GM23338 (cell line): ENCODE results near the gene TTC21B.

Experiments used
- CTCF ChIP-seq, 2 experiments: fragments of 200-600 bp in 1 of 2; sonication (generic) in 1 of 2; conservative IDR thresholded peaks; 2 replicates each; pipeline versions ENCODE4 v1.5.1 to v1.6.1; 2016 to 2017; ENCODE audit warnings: antibody characterized with exemption in 2 of 2, low read depth in 2 of 2, mild to moderate bottlenecking in 2 of 2, moderate library complexity in 1 of 2
- EZH2 ChIP-seq: fragments of 200-600 bp; sonication (generic); IDR thresholded peaks from one replicate; pipeline ENCODE4 v1.8.0; 2017; ENCODE audit warnings: antibody characterized with exemption, mild to moderate bottlenecking, low read depth; ENCODE audit not compliant: unreplicated experiment
- EZH2phosphoT487 ChIP-seq: fragments of 200-600 bp; sonication (generic); IDR thresholded peaks from one replicate; pipeline ENCODE4 v1.8.1; 2018; ENCODE audit warnings: antibody characterized with exemption; ENCODE audit not compliant: unreplicated experiment
- JUNB ChIP-seq: IDR thresholded peaks from one replicate; pipeline ENCODE4 v1.6.1; 2016; ENCODE audit warnings: antibody characterized with exemption; ENCODE audit not compliant: unreplicated experiment
- NANOG ChIP-seq: IDR thresholded peaks from 2 replicates; pipeline ENCODE4 v1.6.1; 2016; ENCODE audit warnings: antibody characterized with exemption, borderline replicate concordance
- POLR2AphosphoS5 ChIP-seq: IDR thresholded peaks from 2 replicates; pipeline ENCODE4 v1.6.1; 2016; ENCODE audit warnings: antibody characterized with exemption, low read depth
- REST ChIP-seq: IDR thresholded peaks from one replicate; pipeline ENCODE4 v1.6.1; 2018; ENCODE audit warnings: antibody characterized with exemption; ENCODE audit not compliant: unreplicated experiment
- TF ChIP-seq, protein P1 (sequence below): IDR thresholded peaks from 2 replicates; pipeline ENCODE4 v1.6.1; 2016; ENCODE audit warnings: antibody characterized with exemption
- TF ChIP-seq, protein P2 (sequence below): fragments of 250-450 bp; sonication (Bioruptor Pico); IDR thresholded peaks from 2 replicates; pipeline ENCODE4 v1.5.0; 2020; ENCODE audit warnings: mild to moderate bottlenecking, moderate library complexity

DNA sequence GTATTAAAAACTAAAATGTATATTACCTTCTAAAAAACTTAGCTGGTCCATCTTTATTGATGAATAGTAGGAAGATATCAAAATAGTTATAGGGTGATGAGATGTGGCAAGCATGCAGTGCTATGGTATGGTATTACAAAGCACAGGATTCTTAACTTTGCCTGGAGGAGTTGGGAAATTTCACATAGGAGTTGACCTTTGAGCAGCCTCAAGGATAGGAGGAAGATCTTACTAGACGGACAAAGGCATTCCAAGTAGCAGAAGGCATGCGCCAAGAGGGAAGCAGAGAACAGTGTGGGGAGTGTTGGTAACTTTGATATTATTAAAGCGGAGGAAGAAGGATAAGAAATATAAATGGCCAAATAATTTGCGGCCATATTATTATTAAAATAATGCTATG is 60.0 kb downstream of the TTC21B start:
- no peak for TF ChIP-seq EZH2phosphoT487
- no peak for TF ChIP-seq CTCF (conservative IDR thresholded peaks at IDR 0.05; ENCODE audit: low read depth in 2 of 2)
- TF ChIP-seq EZH2: no peak
- TF ChIP-seq JUNB: no peak
- TF ChIP-seq, protein P1, sequence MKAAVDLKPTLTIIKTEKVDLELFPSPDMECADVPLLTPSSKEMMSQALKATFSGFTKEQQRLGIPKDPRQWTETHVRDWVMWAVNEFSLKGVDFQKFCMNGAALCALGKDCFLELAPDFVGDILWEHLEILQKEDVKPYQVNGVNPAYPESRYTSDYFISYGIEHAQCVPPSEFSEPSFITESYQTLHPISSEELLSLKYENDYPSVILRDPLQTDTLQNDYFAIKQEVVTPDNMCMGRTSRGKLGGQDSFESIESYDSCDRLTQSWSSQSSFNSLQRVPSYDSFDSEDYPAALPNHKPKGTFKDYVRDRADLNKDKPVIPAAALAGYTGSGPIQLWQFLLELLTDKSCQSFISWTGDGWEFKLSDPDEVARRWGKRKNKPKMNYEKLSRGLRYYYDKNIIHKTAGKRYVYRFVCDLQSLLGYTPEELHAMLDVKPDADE: no peak
- TF ChIP-seq REST: no peak
- TF ChIP-seq POLR2AphosphoS5: no peak
- TF ChIP-seq, protein P2, sequence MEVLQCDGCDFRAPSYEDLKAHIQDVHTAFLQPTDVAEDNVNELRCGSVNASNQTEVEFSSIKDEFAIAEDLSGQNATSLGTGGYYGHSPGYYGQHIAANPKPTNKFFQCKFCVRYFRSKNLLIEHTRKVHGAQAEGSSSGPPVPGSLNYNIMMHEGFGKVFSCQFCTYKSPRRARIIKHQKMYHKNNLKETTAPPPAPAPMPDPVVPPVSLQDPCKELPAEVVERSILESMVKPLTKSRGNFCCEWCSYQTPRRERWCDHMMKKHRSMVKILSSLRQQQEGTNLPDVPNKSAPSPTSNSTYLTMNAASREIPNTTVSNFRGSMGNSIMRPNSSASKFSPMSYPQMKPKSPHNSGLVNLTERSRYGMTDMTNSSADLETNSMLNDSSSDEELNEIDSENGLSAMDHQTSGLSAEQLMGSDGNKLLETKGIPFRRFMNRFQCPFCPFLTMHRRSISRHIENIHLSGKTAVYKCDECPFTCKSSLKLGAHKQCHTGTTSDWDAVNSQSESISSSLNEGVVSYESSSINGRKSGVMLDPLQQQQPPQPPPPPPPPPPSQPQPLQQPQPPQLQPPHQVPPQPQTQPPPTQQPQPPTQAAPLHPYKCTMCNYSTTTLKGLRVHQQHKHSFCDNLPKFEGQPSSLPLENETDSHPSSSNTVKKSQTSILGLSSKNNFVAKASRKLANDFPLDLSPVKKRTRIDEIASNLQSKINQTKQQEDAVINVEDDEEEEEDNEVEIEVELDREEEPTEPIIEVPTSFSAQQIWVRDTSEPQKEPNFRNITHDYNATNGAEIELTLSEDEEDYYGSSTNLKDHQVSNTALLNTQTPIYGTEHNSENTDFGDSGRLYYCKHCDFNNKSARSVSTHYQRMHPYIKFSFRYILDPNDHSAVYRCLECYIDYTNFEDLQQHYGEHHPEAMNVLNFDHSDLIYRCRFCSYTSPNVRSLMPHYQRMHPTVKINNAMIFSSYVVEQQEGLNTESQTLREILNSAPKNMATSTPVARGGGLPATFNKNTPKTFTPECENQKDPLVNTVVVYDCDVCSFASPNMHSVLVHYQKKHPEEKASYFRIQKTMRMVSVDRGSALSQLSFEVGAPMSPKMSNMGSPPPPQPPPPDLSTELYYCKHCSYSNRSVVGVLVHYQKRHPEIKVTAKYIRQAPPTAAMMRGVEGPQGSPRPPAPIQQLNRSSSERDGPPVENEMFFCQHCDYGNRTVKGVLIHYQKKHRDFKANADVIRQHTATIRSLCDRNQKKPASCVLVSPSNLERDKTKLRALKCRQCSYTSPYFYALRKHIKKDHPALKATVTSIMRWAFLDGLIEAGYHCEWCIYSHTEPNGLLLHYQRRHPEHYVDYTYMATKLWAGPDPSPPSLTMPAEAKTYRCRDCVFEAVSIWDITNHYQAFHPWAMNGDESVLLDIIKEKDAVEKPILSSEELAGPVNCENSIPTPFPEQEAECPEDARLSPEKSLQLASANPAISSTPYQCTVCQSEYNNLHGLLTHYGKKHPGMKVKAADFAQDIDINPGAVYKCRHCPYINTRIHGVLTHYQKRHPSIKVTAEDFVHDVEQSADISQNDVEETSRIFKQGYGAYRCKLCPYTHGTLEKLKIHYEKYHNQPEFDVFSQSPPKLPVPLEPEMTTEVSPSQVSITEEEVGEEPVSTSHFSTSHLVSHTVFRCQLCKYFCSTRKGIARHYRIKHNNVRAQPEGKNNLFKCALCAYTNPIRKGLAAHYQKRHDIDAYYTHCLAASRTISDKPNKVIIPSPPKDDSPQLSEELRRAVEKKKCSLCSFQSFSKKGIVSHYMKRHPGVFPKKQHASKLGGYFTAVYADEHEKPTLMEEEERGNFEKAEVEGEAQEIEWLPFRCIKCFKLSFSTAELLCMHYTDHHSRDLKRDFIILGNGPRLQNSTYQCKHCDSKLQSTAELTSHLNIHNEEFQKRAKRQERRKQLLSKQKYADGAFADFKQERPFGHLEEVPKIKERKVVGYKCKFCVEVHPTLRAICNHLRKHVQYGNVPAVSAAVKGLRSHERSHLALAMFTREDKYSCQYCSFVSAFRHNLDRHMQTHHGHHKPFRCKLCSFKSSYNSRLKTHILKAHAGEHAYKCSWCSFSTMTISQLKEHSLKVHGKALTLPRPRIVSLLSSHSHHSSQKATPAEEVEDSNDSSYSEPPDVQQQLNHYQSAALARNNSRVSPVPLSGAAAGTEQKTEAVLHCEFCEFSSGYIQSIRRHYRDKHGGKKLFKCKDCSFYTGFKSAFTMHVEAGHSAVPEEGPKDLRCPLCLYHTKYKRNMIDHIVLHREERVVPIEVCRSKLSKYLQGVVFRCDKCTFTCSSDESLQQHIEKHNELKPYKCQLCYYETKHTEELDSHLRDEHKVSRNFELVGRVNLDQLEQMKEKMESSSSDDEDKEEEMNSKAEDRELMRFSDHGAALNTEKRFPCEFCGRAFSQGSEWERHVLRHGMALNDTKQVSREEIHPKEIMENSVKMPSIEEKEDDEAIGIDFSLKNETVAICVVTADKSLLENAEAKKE (CRISPR knock-in tag): no peak
- no peak for TF ChIP-seq NANOG
